ENCODE data around the gene DOCK4. TPM values are rescaled to one million over a fixed set of nuclear protein-coding genes. Genes with fewer than 3 reads are reported as not detected.

Gene DOCK4
- polyA plus RNA-seq, 2 of the 4 experiments (the other 2 are of a cell fraction), result 13.7 to 15.7 TPM

DNA sequence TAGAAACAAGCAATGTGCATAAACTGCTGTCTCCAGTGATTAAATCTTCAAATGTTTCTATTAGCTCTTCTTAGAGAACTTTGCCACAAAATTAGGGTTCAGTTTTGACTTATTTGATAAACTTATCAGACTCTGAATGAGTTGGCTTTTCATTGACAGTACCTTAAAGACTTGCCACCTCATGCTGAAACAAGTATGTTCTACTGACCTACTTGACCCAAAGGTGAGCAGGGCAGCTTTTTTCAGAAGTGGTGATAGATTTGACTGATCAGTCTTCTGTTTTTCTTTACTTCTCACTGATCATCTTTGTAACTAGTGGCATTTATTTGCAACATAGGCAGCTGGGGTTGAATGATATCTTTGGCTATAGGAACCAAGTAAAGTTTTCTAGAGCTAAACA, 8.1 kb upstream of the DOCK4 start (continued):
- TF ChIP-seq PHF8 (IDR thresholded peaks at IDR 0.05; ENCODE audit: borderline replicate concordance, low read depth) (no peak), FOXS1 (CRISPR knock-in tag; IDR thresholded peaks at IDR 0.05) (no peak), RCOR1 (IDR thresholded peaks at IDR 0.05; ENCODE audit: low read depth, low read length) (no peak), BHLHE40 (IDR thresholded peaks at IDR 0.05; ENCODE audit: low read depth, low read length) (no peak)

- POLR2A ChIA-PET, result no interaction called here
- CTCF ChIA-PET, result no interaction called here
- Histone ChIP-seq H3K4me1 (peaks cover 27% of the 10 kb centered on the region), H3K9me3 (no peaks in the 10 kb centered on the region), H3K4me3 (no peak overlapping the region), H3K4me2 (no peak overlapping the region), H3K27ac (no peak overlapping the region)
- TF ChIP-seq, protein P1, sequence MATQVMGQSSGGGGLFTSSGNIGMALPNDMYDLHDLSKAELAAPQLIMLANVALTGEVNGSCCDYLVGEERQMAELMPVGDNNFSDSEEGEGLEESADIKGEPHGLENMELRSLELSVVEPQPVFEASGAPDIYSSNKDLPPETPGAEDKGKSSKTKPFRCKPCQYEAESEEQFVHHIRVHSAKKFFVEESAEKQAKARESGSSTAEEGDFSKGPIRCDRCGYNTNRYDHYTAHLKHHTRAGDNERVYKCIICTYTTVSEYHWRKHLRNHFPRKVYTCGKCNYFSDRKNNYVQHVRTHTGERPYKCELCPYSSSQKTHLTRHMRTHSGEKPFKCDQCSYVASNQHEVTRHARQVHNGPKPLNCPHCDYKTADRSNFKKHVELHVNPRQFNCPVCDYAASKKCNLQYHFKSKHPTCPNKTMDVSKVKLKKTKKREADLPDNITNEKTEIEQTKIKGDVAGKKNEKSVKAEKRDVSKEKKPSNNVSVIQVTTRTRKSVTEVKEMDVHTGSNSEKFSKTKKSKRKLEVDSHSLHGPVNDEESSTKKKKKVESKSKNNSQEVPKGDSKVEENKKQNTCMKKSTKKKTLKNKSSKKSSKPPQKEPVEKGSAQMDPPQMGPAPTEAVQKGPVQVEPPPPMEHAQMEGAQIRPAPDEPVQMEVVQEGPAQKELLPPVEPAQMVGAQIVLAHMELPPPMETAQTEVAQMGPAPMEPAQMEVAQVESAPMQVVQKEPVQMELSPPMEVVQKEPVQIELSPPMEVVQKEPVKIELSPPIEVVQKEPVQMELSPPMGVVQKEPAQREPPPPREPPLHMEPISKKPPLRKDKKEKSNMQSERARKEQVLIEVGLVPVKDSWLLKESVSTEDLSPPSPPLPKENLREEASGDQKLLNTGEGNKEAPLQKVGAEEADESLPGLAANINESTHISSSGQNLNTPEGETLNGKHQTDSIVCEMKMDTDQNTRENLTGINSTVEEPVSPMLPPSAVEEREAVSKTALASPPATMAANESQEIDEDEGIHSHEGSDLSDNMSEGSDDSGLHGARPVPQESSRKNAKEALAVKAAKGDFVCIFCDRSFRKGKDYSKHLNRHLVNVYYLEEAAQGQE (IDR thresholded peaks at IDR 0.05), result no peak
- TF ChIP-seq EHMT2 (IDR thresholded peaks at IDR 0.05; ENCODE audit: low read depth) (no peak), MYC (IDR thresholded peaks at IDR 0.05; ENCODE audit: borderline replicate concordance, low read length) (no peak), CHD2 (IDR thresholded peaks at IDR 0.05; ENCODE audit: low read length, partially characterized antibody) (no peak), RAD21 (conservative IDR thresholded peaks at IDR 0.05 in 1 of 2, IDR thresholded peaks at IDR 0.05 in 1 of 2) (no peak), FOSL2 (IDR thresholded peaks at IDR 0.05) (no peak), FOSL2 (CRISPR knock-in tag; IDR thresholded peaks at IDR 0.05) (no peak), JUN (IDR thresholded peaks at IDR 0.05) (no peak), EP300 (IDR thresholded peaks at IDR 0.05) (no peak)
- ATAC-seq, result no peak
- WGBS (ENCODE audit: missing lambda C conversion rate), result 100% methylated on average over 1 of the region's 1 CpG
- FAIRE-seq, result no peak
- DNase-seq (ENCODE audit: low read depth in 1 of 2, low spot score in 1 of 2), result no peak
Measured at GRCh38 chr7:112213735-112214134, 7.5 kb upstream of the DOCK4 start.

DNA sequence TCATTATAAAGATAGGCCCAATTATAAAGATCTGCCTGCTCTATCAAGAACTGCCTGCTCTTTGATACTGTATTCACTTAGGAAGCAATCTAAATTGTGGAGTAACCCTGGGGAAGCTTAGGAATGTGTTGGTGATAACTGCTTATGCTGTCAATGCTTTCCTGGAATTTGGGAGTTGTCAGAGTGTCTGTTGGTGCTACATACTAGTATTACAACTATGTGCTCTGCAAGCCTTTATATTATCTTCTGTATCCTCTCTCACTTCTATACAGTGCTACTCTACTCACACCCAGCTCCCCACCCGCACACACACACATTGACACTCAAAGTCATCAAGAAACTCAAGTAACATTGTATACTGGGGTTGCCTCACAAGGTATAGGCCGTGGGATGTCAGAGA, 6.4 kb upstream of the DOCK4 start:
- TF ChIP-seq RFX5 (IDR thresholded peaks at IDR 0.05) (no peak), NPAS2 (CRISPR knock-in tag; IDR thresholded peaks at IDR 0.05; ENCODE audit: borderline replicate concordance) (no peak), FOSL2 (IDR thresholded peaks at IDR 0.05) (no peak), FOSL2 (CRISPR knock-in tag; IDR thresholded peaks at IDR 0.05) (no peak), HDAC2 (IDR thresholded peaks at IDR 0.05) (no peak), EHMT2 (IDR thresholded peaks at IDR 0.05; ENCODE audit: low read depth) (no peak), CHD4 (IDR thresholded peaks at IDR 0.05; ENCODE audit: borderline replicate concordance) (no peak), RNF2 (IDR thresholded peaks at IDR 0.05; ENCODE audit: borderline replicate concordance, low read depth) (no peak), MAZ (IDR thresholded peaks at IDR 0.05; ENCODE audit: borderline replicate concordance, low read depth, low read length) (no peak), RCOR1 (IDR thresholded peaks at IDR 0.05; ENCODE audit: low read depth, low read length) (no peak), POLR2AphosphoS2 (conservative IDR thresholded peaks at IDR 0.05; ENCODE audit: low read length) (no peak), ZC3H11A (IDR thresholded peaks at IDR 0.05) (no peak), JUN (IDR thresholded peaks at IDR 0.05) (no peak), BCL3 (IDR thresholded peaks at IDR 0.05) (no peak), EHF (CRISPR knock-in tag; IDR thresholded peaks at IDR 0.05) (no peak), JUNB (IDR thresholded peaks at IDR 0.05) (no peak), EP300 (IDR thresholded peaks at IDR 0.05) (no peak), NFE2L2 (conservative IDR thresholded peaks at IDR 0.05; ENCODE audit: low read length) (no peak), CHD2 (IDR thresholded peaks at IDR 0.05; ENCODE audit: low read length, partially characterized antibody) (no peak)
- TF ChIP-seq, protein P1 (IDR thresholded peaks at IDR 0.05), result no peak
- Histone ChIP-seq H3K4me3 (no peak overlapping the region), H3K4me2 (peak overlapping the region; percentile 67; the same call in 1 of the 3 replicates), H3K4me1 (peaks cover 27% of the 10 kb centered on the region), H3K9me3 (no peaks in the 10 kb centered on the region), H3K27ac (peak overlapping the region in 1 of 2 experiments; percentile 46; a peak in 2 of 6 replicates)
- FAIRE-seq (no peak), ATAC-seq (no peak), DNase-seq (ENCODE audit: low read depth in 1 of 2, low spot score in 1 of 2) (no peak)
- ChIA-PET CTCF (interaction anchor here (0.7 kb wide), 1 partner anchor 82 kb away, joined by 3 read pairs; no protein-coding TSS in a partner anchor), POLR2A (interaction anchor here (0.7 kb wide), 1 partner anchor 132 kb away, joined by 3 read pairs; no protein-coding TSS in a partner anchor)
- whole genome bisulfite sequencing (ENCODE audit: missing lambda C conversion rate), result 92% methylated on average over 2 of the region's 2 CpGs
